Stimulated activated CD8-positive, alpha-beta memory T cell treated with anti-CD3 and anti-CD28 coated beads, Interleukin-12 subunit alpha, Interleukin-12 subunit beta, amount 100 ng/mL, for 24 hours (primary cell): ENCODE results near the gene EFHC2.

Source experiments
- DNase-seq: peaks from one replicate; pipeline ENCODE4 v3.0.0-alpha.2; 2020; ENCODE audit errors: extremely low read depth

Gene EFHC2

DNA sequence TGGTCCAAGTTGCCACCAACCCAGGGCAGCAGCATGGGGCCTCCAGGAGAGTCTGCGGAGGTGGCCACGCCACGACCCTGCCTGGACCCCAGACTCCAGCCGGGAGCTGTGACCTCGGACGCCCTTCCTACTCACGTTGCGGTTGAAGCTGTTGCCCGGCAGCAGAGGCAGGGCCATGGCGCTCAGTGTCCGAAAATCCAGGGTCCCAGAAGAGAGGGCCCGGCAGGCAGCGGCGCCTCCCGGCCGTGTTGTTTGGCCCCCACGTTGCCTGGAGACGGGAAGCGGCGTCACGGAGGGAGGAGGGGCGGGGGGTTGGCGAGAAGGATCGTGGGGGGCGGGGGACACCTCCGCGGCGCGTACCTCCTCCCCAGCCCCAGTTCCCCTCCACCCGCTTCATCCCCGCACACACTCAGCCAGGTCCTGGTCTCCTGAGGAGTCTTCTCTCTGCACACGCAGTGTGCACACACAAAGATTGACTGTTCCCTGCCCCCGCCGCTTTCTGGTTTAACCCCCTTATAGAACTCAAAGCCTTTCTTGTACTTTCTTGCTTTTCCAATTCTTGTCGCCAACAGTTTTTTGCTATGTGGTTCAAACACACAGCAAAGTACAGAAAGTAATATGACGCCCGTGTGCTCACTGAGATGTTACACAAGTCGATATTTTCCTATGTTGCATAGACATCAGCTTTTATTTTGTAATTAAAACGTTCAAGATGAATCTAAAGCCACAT, at the start of gene EFHC2:
EFHC2 (minus strand) TSS at position 261 of the 730 bp plus-strand sequence; CDS start at position 177, 84 bp downstream.
- no peak for DNase-seq

GRCh38 chrX:44392767-44393166, 49.3 kb upstream of the EFHC2 start:
- DNase-seq = no peak

- no peak for DNase-seq
Observed at GRCh38 chrX:44384688-44385338, 41.3 kb upstream of the EFHC2 start.

GRCh38 chrX:44382871-44383270, 39.4 kb upstream of the EFHC2 start:
- no peak for DNase-seq

GRCh38 chrX:44352758-44353157, 9.3 kb upstream of the EFHC2 start:
- no peak for DNase-seq

DNA sequence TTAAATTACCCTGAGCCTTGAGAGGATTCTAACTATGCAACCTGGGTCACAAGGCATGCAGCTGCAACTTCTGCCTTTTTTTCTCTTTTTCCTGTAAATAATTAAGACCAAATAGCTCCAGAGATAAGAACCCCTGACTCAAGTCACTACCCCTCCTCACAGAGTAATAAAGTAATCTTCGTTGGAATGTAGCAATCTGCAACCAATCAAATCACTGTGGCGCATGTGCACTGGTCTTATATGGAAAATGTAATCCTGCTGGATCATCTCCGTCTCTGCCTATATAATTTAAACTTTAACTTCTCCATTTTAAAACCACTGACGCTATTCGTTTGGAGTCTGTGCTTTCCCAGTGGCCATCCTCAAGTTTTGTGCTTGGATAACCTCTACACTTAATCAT, 6.1 kb upstream of the EFHC2 start:
- no peak for DNase-seq

DNA sequence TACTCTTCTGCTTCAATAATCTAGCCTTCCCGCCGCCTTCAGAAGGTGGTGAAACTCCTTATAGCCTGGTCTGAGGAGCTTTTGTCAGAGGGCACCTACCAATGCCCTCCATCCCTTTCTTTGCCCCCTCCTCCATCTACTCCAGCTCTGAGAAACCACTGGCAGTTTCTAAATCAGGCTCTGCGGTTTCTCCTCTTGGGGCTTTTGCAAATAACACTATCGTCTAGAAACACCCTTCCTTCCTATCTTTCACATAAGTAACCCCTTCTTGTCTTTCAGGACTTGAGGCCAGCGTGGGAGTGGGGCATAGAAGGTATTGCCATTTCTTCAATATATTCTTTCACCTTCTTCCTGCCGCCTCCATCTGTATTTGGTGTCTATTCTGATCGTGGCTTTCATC, 1.2 kb upstream of the EFHC2 start:
- no peak for DNase-seq

GRCh38 chrX:44344194-44344593, 722 bp upstream of the EFHC2 start:
- DNase-seq = no peak

- DNase-seq = no peak
Observed at GRCh38 chrX:44342866-44343265, 606 bp downstream of the EFHC2 start.

GRCh38 chrX:44338361-44338760, 5.1 kb downstream of the EFHC2 start:
- no peak for DNase-seq

- DNase-seq = no peak
Observed at GRCh38 chrX:44332437-44332836, 11.0 kb downstream of the EFHC2 start.

- DNase-seq = no peak
Observed at GRCh38 chrX:44330227-44330626, 13.2 kb downstream of the EFHC2 start.

DNA sequence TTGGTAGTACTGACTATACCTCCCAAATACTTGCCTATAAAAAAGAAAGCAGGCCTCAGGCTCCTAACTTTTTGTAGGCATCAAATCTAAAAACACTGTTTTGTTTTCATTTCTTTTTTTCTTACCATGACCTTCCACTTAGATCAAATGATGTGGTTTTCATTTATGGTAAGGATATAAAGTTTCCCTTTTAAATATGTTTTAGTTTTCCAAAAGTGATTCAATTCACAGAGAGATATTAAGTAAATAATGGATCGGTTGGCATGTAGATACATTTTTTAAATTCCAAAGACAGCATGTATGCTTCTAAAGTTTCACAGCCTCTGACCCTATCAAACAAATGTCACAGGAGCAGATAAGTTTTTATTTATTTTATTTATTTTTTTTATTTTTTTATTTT, 23.9 kb downstream of the EFHC2 start:
- DNase-seq = no peak

- DNase-seq = no peak
Observed at GRCh38 chrX:44317181-44317580, 26.3 kb downstream of the EFHC2 start.

DNA sequence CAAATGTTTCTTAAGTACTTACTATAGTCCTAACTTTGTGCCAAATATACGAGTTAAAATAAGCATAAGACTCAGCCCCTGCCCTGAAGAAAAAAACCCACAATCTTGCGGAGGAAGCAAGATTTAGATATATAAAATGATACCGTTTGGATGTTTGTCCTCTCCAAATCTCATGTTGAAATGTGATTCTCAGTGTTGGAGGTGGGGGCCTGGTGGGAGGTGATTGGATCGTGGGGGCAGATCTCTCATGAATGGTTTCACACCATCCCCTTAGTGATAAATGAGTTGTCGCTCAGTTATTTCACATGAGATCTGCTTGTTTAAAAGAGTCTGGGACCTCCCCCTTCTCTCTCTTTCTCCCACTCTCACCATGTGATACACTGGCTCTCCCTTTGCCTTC, 28.7 kb downstream of the EFHC2 start:
- no peak for DNase-seq

GRCh38 chrX:44314259-44314734, 29.2 kb downstream of the EFHC2 start:
- DNase-seq = no peak

- DNase-seq = no peak
Observed at GRCh38 chrX:44312421-44312820, 31.1 kb downstream of the EFHC2 start.

DNA sequence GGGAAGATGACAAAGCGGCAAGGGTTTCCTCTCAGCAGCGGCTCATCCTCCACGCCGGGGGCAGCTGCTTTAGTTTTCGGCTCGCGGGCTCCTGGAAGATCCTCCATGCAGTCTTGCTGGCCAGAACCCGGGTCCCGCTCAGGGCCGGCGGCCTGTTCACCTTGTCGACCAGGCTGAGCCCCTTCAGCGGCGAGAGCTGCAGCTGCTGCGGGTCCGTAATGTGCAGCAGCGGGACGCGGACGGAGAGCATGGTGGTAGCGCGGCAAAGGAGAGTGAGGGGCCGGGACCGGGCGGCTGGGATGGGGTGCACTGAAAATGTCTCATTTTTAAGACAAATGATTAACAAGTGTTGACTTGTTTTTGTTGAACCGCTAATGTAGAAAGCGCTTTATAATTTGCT, 33.2 kb downstream of the EFHC2 start:
- DNase-seq = no peak

GRCh38 chrX:44308869-44309268, 34.6 kb downstream of the EFHC2 start:
- DNase-seq = no peak

DNA sequence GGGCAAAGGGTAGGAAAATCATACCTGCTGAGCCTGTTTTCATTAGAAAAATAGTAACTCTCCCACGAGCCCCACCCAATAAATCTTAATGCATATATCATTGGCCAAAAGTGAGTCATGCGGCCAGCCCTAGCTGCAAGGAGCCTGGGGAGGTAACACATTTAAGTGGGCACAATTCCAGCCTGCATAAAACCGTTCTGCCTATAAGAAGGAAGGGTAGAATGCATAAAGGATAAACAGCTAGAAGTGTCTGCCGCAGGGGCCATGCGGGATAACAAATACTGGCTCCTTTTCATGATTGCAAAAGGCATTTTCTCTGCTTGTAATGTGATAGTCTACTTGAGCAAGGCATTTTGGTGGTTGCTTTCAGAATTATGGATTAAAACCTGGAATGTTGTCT, 37.1 kb downstream of the EFHC2 start:
- DNase-seq = no peak

GRCh38 chrX:44305921-44306320, 37.6 kb downstream of the EFHC2 start:
- no peak for DNase-seq

GRCh38 chrX:44303119-44303518, 40.4 kb downstream of the EFHC2 start:
- DNase-seq = no peak

DNA sequence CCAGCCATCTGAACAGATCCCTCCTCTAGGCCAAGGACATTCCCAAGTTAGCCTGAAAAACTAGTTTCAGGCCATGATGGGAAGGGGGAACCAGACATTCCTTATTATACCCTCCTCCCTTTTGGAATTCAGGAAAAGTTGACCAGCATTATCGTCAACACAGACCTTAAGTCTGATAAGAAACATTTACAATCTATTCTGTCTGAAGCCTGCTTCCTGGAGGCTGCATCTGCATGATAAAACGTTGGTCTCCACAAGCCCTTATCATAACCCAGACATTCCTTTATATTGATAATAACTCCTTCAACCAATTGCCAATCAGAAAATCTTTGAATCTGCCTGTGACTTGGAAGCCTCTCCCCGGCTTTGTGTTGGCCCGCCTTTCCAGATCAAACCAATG, 44.3 kb downstream of the EFHC2 start:
- no peak for DNase-seq
